Raji (cell line): ENCODE data around the gene IDUA.

Source experiments
- POLR2A ChIP-seq: IDR thresholded peaks from 2 replicates; pipeline ENCODE4 v1.6.1; 2011; ENCODE audit warnings: low read depth, low read length, control low read depth; ENCODE audit not compliant: insufficient read depth

IDUA gene

GRCh38 chr4:962231-963208 is 24.3 kb upstream of the IDUA start:
- TF ChIP-seq POLR2A: no peak

DNA sequence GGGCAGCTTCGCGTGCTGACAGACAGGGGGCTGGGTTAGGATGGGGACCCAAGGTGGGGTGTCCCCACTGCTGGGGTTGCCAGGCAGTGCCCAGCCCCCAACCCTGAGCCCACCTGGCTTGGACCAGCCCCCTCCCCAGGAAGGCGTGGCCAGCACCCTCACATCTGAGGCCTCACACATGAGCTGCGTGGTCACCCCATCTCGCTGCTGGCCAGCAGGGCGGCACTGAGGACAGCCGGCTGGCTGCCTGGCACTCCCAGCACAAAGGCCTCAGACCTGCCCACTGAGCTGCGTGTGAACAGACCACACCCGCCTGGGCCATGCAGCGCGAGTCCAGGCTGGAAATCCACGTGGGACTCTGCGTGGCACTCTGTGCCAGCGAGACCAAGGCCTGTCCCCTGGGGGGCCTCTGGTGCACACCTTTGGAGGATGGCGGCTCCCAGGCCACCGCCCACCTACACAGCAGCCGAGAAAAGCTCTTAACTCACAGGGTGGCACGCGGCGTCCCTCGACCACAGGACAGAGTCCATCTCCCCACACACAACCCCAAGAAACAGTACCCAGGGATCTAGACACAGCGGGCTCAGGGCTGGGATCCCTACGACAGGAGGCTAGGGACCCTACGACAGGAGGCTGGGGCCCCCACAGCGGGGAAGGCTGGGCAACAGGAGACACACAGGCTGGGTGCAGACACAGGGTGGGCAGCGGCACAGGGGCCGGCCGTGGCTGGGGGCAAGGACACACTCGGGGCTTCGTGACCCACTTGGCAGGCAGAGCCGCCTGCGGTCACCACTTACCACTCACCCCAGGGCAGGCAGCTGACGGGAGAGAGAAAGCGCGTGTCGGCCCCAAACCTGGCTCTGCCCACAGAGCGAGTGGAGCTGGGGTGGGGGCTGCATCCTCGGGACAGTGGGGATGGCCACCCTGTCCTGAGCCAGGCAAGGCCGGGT is 23.3 kb upstream of the IDUA start:
- TF ChIP-seq POLR2A: no peak

DNA sequence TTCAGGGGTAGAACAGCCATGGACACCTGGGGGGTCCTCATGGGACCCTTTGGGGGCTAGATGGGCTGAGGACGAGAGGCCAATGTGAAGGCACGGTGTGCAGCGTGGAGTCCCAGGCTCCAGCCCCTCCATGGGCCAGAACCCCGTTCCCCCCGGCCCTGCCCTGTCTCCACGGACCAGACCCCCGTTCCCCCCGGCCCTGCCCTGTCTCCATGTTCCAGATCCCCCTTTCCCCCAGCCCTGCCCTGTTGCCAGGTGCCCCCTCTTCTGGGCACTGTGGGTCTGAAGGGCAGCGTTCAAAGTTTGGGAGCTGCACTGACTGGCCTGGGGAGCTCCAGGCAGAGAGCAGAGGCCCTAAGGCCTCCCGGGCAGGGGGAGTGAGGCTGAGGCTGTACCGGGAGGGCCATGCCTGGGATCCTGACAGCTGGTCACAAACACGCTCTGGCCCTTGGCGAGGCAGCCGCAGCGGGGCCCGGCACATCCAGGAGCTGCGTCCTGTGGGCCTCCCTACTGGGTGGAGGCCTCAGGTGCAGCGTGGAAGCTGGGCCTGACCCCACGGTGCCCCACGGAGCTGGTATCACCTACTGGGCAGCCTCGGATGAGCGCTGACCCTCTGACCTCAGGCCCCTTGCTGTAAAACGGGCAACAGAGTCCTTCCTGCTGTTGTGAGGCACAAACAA is 22.4 kb upstream of the IDUA start:
- no peak for TF ChIP-seq POLR2A

- no peak for TF ChIP-seq POLR2A
Observed at GRCh38 chr4:965048-965765, 21.6 kb upstream of the IDUA start.

GRCh38 chr4:965766-966134 is 21.1 kb upstream of the IDUA start:
- no peak for TF ChIP-seq POLR2A

DNA sequence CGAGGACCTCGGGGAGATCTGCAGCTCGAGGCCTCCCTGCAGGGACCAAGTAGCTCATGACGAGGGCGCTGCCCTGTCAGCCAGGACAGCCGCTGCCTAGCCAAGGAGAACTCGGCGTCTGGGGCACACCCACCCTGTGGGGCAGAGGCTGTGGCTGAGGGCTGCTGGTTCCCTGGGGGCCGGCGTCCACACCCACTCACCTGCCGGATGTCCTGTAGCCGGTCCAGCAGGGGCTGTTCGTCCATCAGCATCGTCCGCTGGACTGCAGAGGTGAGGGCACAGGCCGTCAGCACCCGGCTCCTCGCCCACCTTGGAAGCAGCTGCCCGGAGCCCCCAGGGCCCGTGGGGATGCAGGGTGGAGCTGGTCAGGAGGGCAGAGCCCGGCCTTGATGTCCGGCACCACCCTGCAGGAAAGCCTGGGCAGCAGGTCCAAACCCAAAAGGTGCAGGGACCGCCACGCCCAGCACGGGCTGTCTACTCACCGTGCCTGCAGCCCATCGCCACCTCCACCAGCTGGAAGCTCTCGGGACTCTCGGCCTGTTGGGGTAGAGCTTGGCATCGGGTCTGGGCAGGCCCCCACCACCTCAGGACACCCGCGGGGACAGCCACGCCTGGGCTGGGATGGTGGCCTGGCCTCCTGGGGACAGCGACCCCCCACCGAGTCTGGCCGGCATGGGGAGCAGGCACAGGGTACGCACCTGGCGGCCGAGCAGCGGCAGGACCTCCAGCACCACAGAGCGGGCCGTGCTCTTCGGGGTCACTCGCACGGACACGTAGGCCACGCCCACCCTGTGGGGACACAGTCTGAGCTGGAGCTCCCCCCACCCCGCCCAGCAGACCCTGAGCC is 20.4 kb upstream of the IDUA start:
- no peak for TF ChIP-seq POLR2A

DNA sequence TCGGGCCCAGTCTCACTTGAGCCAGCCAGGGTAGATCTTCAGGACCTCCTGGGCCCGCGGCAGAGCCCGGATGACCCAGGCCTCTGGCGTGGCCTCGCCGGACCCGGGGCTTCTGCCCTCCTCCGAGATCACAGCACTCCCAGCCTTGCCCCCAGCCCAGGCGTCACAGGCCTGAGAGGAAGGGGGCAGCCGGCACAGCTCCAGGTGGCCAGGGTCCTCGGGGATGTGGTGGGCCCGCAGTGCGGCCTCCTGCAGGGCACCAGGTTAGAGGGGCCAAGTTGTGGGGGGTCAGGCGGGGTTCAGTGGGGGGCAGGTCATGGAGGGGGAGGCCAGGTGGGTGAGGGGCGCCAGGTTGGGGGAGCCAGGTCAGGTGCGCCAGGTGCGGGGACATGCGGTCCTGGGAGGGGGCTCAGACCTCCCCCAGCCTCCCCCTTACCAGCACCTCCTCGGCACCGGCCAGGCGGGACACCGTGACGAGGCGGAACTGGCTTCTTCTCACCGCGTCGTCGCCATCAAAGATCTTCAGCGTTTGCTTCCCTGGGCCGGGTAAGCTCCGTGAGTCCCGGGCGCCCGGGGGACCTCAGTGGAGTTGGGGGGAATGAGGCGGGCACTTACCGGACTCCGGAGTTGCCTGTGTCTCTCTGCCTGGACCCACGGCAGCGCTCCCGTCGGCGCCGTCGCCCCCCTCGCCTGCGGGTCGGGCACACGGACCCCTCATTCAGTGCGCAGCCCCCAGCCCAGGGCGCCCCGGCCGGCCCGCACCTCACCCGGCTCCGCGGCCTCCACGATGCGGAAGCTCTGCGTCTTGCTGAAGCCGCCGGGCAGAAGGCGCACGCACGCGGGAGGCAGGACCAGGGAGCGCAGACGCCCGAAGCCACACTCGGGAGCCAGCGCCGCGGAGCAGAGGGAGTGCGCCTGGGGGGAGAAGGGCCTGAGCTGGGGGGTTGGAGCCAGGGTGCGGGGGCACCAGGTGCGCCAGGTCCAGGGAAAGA is 19.4 kb upstream of the IDUA start:
- no peak for TF ChIP-seq POLR2A

- no peak for TF ChIP-seq POLR2A
Observed at GRCh38 chr4:968221-968620, 18.6 kb upstream of the IDUA start.

- no peak for TF ChIP-seq POLR2A
Observed at GRCh38 chr4:968621-969394, 18.0 kb upstream of the IDUA start.

DNA sequence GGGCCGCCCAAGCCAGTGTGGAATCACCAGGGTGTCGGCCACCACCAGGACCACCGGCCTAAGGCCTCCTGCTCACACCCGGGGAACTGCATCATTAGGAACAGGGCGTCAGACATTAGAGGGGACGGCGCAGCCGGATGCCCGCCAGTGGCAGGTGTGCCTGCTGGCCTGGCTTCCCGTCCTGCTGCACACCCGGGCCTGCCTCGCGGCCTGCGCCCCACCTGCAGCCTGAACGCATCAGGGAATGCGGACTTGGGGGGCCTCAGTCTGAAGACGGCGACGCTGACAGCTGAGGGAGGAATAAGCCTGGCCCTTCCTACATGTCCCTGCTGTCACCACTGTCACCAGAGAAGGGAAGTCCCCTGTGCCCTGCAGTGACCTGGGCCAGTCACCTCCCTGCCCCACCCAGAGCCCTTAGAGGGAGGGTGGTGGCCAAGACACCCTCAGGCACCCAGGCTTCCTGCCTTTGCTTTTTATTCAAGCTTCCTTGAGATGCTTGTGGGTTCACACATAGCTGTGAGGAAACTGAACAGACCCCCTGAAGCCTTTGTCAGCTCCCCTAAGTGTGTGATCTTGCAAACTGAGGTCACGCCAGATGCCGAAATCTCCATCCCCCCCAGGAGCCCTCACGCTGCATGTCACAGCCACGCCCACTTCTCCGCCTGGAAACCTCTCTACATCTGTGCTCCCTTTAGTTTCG is 16.6 kb upstream of the IDUA start:
- no peak for TF ChIP-seq POLR2A

- no peak for TF ChIP-seq POLR2A
Observed at GRCh38 chr4:970854-971520, 15.9 kb upstream of the IDUA start.
